Upper lobe of left lung (tissue), 4 donors: ENCODE measurements around the gene GAPVD1.

Source experiments
- CTCF ChIP-seq, 6 experiments: fragments of 450-650 bp in 4 of 6; fragments of 200-600 bp in 2 of 6; sonication (generic) in 2 of 6; IDR thresholded peaks; one replicate each; pipeline ENCODE4 v1.5.1; 2016 to 2019; ENCODE audit warnings: antibody characterized with exemption in 6 of 6
- POLR2A ChIP-seq, 4 donors: fragments of 450-650 bp; IDR thresholded peaks; one replicate each; pipeline ENCODE4 v1.5.1; 2016 to 2017; ENCODE audit warnings: antibody characterized with exemption in 4 of 4, mild to moderate bottlenecking in 2 of 4
- POLR2AphosphoS5 ChIP-seq, 2 donors: sonication (generic); formaldehyde crosslinking; IDR thresholded peaks; one replicate each; pipeline ENCODE4 v1.5.1; 2017; ENCODE audit warnings: antibody characterized with exemption in 2 of 2

GRCh38 chr9:125317704-125318103, 56.1 kb downstream of the GAPVD1 start:
- TF ChIP-seq CTCF (IDR thresholded peaks at IDR 0.05) (no peak), POLR2AphosphoS5 (IDR thresholded peaks at IDR 0.05) (no peak), POLR2A (IDR thresholded peaks at IDR 0.05) (no peak)
